Breast epithelium (tissue), 4 donors: ENCODE results near the gene PURB. TPM values are rescaled to one million over a fixed set of nuclear protein-coding genes. Genes with fewer than 3 reads are reported as not detected.
"Not testable (repeated sequence)": the region's sequence is repeated elsewhere in the genome, so short reads cannot be mapped to it uniquely, and the experiment has no call there.

Experiments
- DNase-seq, 2 donors: peaks; one replicate each; pipeline ENCODE4 v3.0.0-alpha.2; 2019; ENCODE audit warnings: low spot score in 2 of 2
- H3K27ac ChIP-seq, 2 donors: fragments of 200-600 bp; sonication (generic) in 1 of 2; one replicate each; pipeline ENCODE4 v1.5.1; 2016 to 2019; ENCODE audit warnings: mild to moderate bottlenecking in 1 of 2
- H3K27me3 ChIP-seq, 2 donors: fragments of 200-600 bp; sonication (generic) in 1 of 2; one replicate each; pipeline versions ENCODE4 v1.5.1 to v1.6.0; 2017 to 2019; ENCODE audit warnings: control low read depth in 1 of 2, mild to moderate bottlenecking in 1 of 2
- H3K36me3 ChIP-seq: fragments of 200-600 bp; one replicate; pipeline ENCODE4 v1.5.1; 2019
- H3K4me1 ChIP-seq, 2 donors: fragments of 200-600 bp; sonication (generic); one replicate each; pipeline ENCODE4 v1.5.1; 2016 to 2019; ENCODE audit warnings: control low read depth in 1 of 2
- H3K4me3 ChIP-seq, 3 donors: fragments of 200-600 bp; sonication (generic); 1 replicate in 2 of 3; 2 replicates in 1 of 3; pipeline ENCODE4 v1.5.1; 2016 to 2019; ENCODE audit warnings: mild to moderate bottlenecking in 3 of 3, moderate library complexity in 2 of 3
- H3K9me3 ChIP-seq, 2 donors: fragments of 200-600 bp; sonication (generic) in 1 of 2; one replicate each; pipeline ENCODE4 v1.5.1; 2016 to 2019; ENCODE audit warnings: control low read depth in 1 of 2
- CTCF ChIP-seq, 3 donors: fragments of 450-650 bp; IDR thresholded peaks; one replicate each; pipeline ENCODE4 v1.5.1; 2016 to 2017; ENCODE audit warnings: antibody characterized with exemption in 3 of 3, mild to moderate bottlenecking in 3 of 3, moderate library complexity in 3 of 3
- POLR2A ChIP-seq: fragments of 450-650 bp; IDR thresholded peaks from one replicate; pipeline ENCODE4 v1.6.1; 2016; ENCODE audit warnings: antibody characterized with exemption, mild to moderate bottlenecking, moderate library complexity
- POLR2AphosphoS5 ChIP-seq, 3 donors: sonication (generic); formaldehyde crosslinking; IDR thresholded peaks; one replicate each; pipeline ENCODE4 v1.6.1; 2017; ENCODE audit warnings: antibody characterized with exemption in 3 of 3
- intact Hi-C: fragments of 100-400 bp; cut with DNase I; formaldehyde crosslinking; loops from one replicate; pipeline ENCODE4 v1.15.1; 2023; ENCODE audit warnings: low total_unique reads
- total RNA-seq, 3 donors: library from RNA; depleted of rRNA; stranded (reverse); fragments of >200 nt; gene quantifications; one replicate each; pipeline ENCODE4 v1.1.0, GENCODE V29; 2016

Gene PURB
- total RNA-seq, 3 donors from 2014 or later: 22.7 to 27.2 (median 24.9) TPM

DNA sequence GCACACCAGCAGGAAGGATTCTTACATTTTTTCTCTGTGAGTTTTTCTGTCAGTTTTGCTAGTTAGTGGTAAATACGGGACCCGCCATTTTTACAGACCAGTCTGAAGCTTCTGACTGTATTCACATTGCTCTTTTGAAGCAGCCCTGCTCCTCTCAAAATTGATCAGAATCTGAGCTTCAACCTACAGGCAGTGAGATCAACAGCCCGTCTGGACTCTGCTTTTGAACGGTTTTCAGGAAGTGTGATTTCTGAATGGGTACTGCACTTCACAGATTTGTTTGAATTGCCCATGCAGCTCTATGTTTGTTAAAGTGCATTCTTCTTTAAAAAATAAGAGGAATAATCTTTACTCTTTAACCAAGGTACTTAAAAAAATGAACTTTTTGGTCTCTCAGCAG, 8.9 kb downstream of the PURB start:
- no peak for DNase-seq
- Histone ChIP-seq H3K4me3 (no peak overlapping the region), H3K27me3 (no peaks in the 10 kb centered on the region), H3K4me1 (peaks cover 0 to 4% of the 10 kb centered on the region in 2 donors), H3K27ac (no peak overlapping the region), H3K9me3 (no peaks in the 10 kb centered on the region), H3K36me3 (no peaks in the 10 kb centered on the region)
- intact Hi-C loops: no loop called here
- TF ChIP-seq POLR2A (no peak), POLR2AphosphoS5 (IDR thresholded peaks at IDR 0.05) (no peak), CTCF (IDR thresholded peaks at IDR 0.05) (no peak)

DNA sequence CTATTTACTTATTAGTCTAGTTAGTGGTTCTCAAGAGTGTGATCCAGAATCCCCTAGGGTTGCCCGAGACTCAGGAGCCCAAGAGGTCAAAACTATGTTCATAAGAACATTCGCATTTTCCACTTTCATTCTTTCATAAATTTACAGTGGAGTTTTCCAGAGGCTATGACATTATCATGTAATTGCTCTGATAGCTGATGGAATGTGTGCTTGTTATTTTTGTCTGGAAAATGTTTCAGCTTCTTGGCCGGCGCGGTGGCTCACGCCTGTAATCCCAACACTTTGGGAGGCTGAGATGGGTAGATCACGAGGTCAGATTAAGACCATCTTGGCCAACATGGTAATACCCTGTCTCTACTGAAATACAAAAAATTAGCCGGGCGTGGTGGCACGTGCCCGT, 10.1 kb downstream of the PURB start:
- TF ChIP-seq CTCF (IDR thresholded peaks at IDR 0.05): no peak
- no peak for TF ChIP-seq POLR2A
- no peak for TF ChIP-seq POLR2AphosphoS5 (IDR thresholded peaks at IDR 0.05)
- intact Hi-C loops: no loop called here
- Histone ChIP-seq H3K27me3 (no peaks in the 10 kb centered on the region), H3K9me3 (no peaks in the 10 kb centered on the region), H3K4me1 (peaks cover 0 to under 1% of the 10 kb centered on the region in 2 donors), H3K27ac (no peak overlapping the region), H3K4me3 (no peak overlapping the region), H3K36me3 (no peaks in the 10 kb centered on the region)
- DNase-seq: no peak

DNA sequence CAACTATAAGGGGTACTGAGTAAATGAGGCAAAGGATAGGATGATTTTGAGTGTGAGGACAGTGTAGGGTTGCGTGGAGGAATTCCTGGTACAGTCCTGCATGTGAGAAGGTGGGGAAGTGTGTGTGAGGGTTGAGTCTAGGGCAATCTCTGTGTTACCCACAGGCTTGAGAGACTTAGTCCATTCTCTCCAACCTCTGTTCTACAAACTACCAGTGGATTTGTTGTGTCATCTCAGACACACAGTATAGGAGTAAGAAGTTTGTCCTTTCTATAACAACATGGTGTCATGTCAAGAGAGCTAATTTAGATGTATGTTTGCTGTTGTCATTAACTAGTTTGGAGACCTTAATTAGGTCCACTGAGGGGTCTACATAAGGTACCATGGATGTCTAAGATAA, 12.5 kb downstream of the PURB start:
- TF ChIP-seq POLR2AphosphoS5 (IDR thresholded peaks at IDR 0.05): no peak
- TF ChIP-seq POLR2A: no peak
- TF ChIP-seq CTCF (IDR thresholded peaks at IDR 0.05): no peak
- Histone ChIP-seq H3K36me3 (no peaks in the 10 kb centered on the region), H3K9me3 (no peaks in the 10 kb centered on the region), H3K27ac (no peak overlapping the region), H3K27me3 (no peaks in the 10 kb centered on the region), H3K4me3 (no peak overlapping the region), H3K4me1 (no peaks in the 10 kb centered on the region)
- no peak for DNase-seq
- intact Hi-C loops: no loop called here

GRCh38 chr7:44871918-44872317, 13.4 kb downstream of the PURB start:
- H3K36me3 ChIP-seq, H3K9me3 ChIP-seq, H3K27me3 ChIP-seq, intact Hi-C loops, H3K4me1 ChIP-seq, H3K4me3 ChIP-seq, DNase-seq, H3K27ac ChIP-seq: not testable (repeated sequence)

DNA sequence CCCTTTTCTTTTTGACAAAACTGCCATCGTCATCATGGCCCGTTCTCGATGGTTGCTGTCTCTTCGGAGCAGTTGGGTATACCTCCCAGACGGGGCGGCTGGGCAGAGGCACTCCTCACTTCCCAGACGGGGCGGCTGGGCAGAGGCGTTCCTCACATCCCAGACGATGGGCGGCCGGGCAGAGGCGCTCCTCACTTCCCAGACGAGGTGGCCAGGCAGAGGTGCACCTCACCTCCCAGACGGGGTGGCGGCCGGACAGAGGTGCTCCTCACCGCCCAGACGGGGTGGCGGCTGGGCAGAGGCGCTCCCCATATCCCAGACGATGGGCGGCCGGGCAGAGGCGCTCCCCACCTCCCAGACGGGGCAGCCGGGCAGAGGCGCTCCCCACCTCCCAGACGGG, 14.6 kb downstream of the PURB start:
- H3K27me3 ChIP-seq, DNase-seq, H3K27ac ChIP-seq, H3K9me3 ChIP-seq, H3K4me1 ChIP-seq, intact Hi-C loops, H3K36me3 ChIP-seq, H3K4me3 ChIP-seq: not testable (repeated sequence)

- H3K36me3 ChIP-seq, H3K4me1 ChIP-seq: not testable (repeated sequence)
Observed at GRCh38 chr7:44870336-44870735, 15.0 kb downstream of the PURB start.

More at GRCh38 chr7:44870336-44870735, 15.0 kb downstream of the PURB start:
- intact Hi-C loops, H3K27ac ChIP-seq, DNase-seq, H3K27me3 ChIP-seq, H3K9me3 ChIP-seq, H3K4me3 ChIP-seq: not testable (repeated sequence)
